Muscle layer of duodenum (tissue), 2 donors: ENCODE measurements around the gene ITGA2B.

ENCODE experiments used
- H3K27ac ChIP-seq: one replicate; pipeline ENCODE4 v1.7.0; 2013; ENCODE audit warnings: mild to moderate bottlenecking, low read length
- H3K27me3 ChIP-seq: one replicate; pipeline ENCODE4 v1.7.0; 2013; ENCODE audit warnings: low read depth, mild to moderate bottlenecking, control low read depth, low read length
- H3K36me3 ChIP-seq, 2 donors: one replicate each; pipeline ENCODE4 v1.7.0; 2013; ENCODE audit warnings: low read length in 2 of 2, control low read depth in 1 of 2, mild to moderate bottlenecking in 1 of 2; ENCODE audit not compliant: insufficient read depth in 2 of 2, control insufficient read depth in 1 of 2
- H3K4me1 ChIP-seq, 2 donors: one replicate each; pipeline ENCODE4 v1.7.0; 2013; ENCODE audit warnings: low read length in 2 of 2, mild to moderate bottlenecking in 2 of 2, control low read depth in 1 of 2, moderate library complexity in 1 of 2; ENCODE audit not compliant: insufficient read depth in 2 of 2, control insufficient read depth in 1 of 2
- H3K4me3 ChIP-seq, 2 donors: one replicate each; pipeline ENCODE4 v1.7.0; 2013; ENCODE audit warnings: low read length in 2 of 2, low read depth in 1 of 2, mild to moderate bottlenecking in 1 of 2
- H3K9me3 ChIP-seq, 2 donors: one replicate each; pipeline ENCODE4 v1.7.0; 2013; ENCODE audit warnings: low read length in 2 of 2, control low read depth in 1 of 2, mild to moderate bottlenecking in 1 of 2; ENCODE audit not compliant: control insufficient read depth in 1 of 2
- donor health status: healthy.

Gene ITGA2B

DNA sequence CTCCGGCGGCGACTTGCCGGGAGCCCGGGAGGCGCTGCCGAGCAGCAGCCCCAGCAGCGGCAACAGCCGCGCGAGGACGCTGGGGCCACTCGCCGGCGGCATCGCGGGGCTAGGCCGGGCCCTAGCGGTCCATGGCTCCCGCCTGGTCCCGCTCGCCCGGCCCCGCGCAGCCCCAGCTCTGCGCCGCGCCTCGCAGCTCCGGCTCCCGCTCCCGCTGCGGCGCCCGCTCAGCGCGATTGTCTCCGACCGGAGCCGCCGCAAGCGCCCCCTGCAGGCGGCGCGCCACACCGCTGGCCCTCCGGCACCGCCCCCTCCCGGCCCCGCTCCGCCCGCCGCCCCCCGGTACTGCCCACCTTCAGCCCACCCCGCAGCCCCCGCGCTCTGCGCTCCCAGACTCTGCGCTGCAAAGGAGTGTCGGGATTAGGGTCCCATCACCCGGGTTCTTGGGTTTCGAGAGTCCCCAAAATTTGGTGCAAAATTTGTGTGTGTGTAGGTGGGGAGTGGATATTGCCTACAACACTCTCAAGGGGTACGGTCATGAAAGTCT lies 25.8 kb downstream of the ITGA2B start, which contains the start of gene FAM171A2:
FAM171A2 (minus strand) TSS at position 241 of the 547 bp plus-strand sequence; CDS start at position 102, 139 bp downstream.
- Histone ChIP-seq H3K36me3 (no peaks in the 10 kb centered on the region), H3K27ac (no peak within 1 kb of the TSS), H3K4me3 (peak within 1 kb of the TSS; percentile 42 to 68), H3K27me3 (peaks cover 11% of the 10 kb centered on the region), H3K4me1 (peaks cover 0 to 29% of the 10 kb centered on the region in 2 donors), H3K9me3 (no peaks in the 10 kb centered on the region)

DNA sequence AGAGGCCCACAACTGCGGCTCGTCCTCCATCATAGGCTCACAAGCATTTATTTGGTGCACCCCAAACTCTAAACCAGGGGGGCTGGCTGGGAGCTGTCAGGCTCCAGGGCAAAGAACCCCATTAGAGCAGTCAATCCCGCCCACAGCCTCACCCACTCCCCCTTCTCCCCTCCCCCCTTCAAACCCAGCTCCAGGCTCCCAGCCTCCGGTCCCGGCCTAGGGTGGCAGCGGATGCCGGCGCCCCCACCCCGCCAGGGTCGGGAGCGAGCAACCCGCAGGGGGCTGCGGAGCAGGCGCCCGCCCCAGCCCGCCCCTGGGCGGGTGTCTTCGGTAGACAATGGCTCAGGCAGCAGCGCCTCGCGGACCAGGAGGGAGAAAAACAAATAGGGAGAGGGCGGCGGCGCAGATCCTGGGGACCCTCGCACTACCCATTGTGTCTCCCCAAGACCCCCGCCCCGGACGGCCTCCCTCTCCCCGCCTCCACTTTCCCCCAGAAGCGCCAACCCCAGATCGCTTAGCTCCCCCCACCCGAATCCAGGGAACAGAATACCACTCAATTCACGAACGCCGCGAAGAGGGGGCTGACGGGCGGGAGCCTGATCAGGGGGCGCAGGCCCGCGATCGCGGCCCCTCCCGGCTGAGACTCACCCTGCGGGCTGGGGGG lies 26.4 kb downstream of the ITGA2B start:
- Histone ChIP-seq H3K4me1 (peaks cover 0 to 29% of the 10 kb centered on the region in 2 donors), H3K27ac (no peak overlapping the region), H3K36me3 (no peaks in the 10 kb centered on the region), H3K9me3 (no peaks in the 10 kb centered on the region), H3K4me3 (peak overlapping the region; percentile 42 to 68), H3K27me3 (peaks cover 11% of the 10 kb centered on the region)

DNA sequence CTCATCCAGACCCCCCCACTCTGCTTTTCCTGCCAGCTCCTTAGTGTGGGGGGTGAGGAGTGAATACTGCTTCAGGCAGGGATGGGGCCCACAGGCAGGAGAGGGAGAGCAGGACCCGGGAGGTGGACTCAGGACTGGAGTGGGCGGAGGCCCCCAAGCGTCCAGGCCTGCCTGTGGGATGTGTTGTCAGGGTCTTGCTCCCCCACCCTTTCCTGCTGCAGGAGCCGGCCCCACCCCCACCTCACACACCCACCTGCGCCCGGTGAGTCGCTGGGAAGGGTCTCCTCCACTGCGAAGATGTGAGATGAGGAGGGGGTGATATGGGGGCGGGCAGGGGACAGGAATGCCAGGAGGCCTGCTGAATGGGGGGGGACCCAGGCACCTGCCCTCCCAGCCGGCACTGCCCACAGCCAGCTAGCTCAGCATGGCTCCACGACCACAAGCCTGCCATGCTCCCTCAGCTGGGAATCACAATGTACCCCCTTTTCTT lies 26.9 kb downstream of the ITGA2B start:
- H3K36me3 ChIP-seq: no peaks in the 10 kb centered on the region
- no peaks in the 10 kb centered on the region for H3K9me3 ChIP-seq
- H3K4me1 ChIP-seq: peaks cover 0 to 29% of the 10 kb centered on the region in 2 donors
- H3K27me3 ChIP-seq: peaks cover 11% of the 10 kb centered on the region
- H3K4me3 ChIP-seq: peak overlapping the region; percentile 11 to 68
- H3K27ac ChIP-seq: no peak overlapping the region

DNA sequence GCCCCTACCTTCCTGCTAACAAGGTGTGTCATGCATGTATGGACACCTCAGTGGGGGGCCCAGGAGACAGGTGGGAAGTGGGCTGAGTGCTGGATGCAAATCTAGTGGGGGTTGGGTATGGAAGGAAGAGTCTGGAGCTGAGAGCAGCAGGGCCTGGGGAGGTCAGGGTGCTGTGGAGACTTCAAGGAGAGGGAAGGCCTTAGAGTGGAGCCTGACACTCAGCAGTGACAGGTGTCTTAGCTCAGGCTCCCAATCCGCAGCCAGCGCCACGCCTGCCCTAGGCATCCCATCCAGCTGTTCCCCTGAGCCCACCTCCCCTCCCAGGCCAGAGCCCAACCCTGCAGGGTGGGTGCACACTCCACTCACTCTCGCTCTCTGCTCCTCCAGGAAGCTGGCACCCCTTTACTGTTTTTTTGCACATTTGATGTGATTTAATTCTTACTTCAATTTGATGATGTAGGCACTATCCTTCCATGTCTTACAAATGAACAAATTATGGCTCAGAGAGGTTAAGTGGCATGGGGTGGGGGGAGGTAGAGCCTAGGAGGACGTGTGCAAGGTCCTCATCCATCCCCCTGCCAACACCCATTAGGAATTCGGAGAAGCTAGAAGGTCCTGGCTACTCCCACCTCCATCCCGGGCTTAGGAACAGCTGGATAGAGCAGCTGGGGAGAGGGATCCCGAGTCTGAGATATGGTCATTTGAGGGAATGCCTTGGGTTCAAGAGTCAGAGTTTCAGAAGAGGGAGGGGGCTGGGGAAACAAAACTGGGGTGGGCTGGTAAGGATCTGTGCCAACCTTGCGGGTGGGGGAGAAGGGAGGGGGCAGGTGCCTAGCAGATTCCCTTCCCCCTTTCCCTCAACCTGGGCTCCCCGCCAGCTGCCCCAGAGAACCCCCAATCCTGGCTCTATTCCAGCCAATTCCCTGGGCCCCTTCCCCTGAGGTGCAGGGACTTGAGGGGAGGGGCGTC lies 27.9 kb downstream of the ITGA2B start:
- no peak overlapping the region for H3K27ac ChIP-seq
- no peaks in the 10 kb centered on the region for H3K36me3 ChIP-seq
- no peaks in the 10 kb centered on the region for H3K9me3 ChIP-seq
- peaks cover 11% of the 10 kb centered on the region for H3K27me3 ChIP-seq
- no peak overlapping the region for H3K4me3 ChIP-seq
- H3K4me1 ChIP-seq: peaks cover 0 to 29% of the 10 kb centered on the region in 2 donors

DNA sequence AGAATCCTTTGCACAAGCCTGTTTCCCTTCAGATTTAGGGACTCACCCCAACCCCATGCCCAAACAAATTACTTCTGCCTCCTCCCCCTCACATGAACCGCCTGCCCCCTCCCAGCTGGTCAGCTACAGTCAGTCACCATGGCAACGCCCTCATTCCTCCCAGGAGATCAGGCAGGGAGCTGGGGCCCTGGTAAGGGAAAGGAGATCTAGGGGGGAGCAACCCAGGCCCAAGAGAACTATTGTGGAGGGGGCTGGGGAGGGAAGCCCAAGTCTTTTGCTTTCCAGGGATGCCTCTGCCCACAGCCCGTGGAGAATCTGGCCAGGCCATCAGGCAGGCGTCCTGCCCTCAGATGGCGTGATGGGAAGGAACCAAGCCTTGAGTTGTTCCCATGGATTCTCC lies 28.6 kb downstream of the ITGA2B start:
- H3K4me1 ChIP-seq: peaks cover 0 to 29% of the 10 kb centered on the region in 2 donors
- H3K4me3 ChIP-seq: no peak overlapping the region
- no peak overlapping the region for H3K27ac ChIP-seq

DNA sequence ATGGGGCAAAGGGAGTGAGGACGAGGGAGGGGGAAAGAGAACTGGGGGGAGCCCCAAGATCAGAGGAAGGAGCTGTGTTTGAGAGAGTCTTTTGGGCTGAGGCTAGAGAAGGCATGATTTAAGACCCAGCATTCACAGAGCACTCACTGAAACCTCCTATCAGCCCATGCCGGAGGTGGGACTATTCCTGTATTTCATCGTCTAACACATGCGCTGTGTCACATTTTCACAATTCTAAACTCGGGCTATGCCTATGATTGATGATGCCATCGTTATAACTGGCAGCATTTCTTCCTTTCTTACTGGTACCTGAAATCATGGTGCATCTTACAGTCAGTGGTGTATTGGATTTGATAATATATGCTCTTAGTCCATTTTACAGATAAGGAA lies 29.3 kb downstream of the ITGA2B start:
- no peak overlapping the region for H3K4me3 ChIP-seq
- peaks cover 0 to 29% of the 10 kb centered on the region in 2 donors for H3K4me1 ChIP-seq
- peaks cover 11% of the 10 kb centered on the region for H3K27me3 ChIP-seq
- no peak overlapping the region for H3K27ac ChIP-seq
- H3K36me3 ChIP-seq: no peaks in the 10 kb centered on the region
- no peaks in the 10 kb centered on the region for H3K9me3 ChIP-seq

More for the DNA sequence above, 28.6 kb downstream of the ITGA2B start:
- peaks cover 11% of the 10 kb centered on the region for H3K27me3 ChIP-seq
- H3K36me3 ChIP-seq: no peaks in the 10 kb centered on the region
- no peaks in the 10 kb centered on the region for H3K9me3 ChIP-seq

DNA sequence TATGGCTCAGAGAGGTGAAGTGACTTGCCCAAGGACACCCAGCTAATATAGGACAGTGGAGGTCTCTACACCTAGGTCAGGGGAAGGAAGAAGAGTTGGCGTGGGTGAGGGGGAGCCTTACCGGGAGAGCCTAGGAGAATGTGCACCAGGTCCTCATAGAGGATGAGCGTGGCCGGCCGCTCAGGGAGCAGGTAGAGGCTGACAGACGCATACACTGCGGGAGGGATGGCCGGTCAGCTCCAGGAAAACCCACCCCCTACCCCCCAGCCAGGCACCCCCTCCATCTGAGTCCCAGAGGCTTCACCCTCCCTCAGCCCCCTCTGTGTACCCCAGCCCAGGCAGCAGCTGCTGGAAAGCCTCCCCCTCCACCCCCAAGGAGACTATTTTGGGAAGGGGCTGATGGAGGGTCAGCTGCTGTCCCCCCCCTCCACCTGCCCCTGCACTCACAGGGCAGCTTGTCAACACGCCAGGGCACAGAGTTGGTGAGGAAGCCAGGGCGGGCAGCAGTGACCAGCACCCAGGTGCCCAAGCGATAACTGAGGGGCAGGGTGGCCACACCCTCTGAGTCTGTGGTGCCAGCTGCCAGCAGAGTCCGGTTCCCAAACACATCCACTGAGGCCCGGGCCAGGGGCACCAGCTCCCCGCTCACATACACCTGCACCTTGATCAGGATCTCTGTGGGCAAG lies 29.8 kb downstream of the ITGA2B start:
- Histone ChIP-seq H3K4me3 (no peak overlapping the region), H3K4me1 (peaks cover 0 to 29% of the 10 kb centered on the region in 2 donors), H3K27me3 (peaks cover 11% of the 10 kb centered on the region), H3K27ac (no peak overlapping the region), H3K36me3 (no peaks in the 10 kb centered on the region), H3K9me3 (no peaks in the 10 kb centered on the region)

DNA sequence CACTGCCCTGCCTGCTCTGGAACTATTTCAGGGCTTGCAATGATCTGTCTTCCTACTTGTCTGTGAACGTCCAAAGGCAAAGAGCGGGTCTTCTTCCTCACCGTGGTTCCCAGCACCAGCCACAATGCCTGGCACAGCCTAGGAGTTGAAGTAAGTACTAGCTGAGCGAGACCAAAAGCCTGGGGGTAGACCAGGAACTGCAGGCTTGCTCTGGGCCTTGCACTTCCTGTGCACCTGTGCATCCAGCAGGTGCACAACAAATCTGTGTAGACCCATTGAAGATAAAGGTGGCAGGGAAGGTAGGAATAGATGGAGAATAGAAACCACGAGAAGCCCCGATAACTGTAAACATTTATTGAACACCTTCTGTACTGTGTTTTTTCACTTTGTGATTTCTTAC lies 30.4 kb downstream of the ITGA2B start:
- no peak overlapping the region for H3K4me3 ChIP-seq
- no peaks in the 10 kb centered on the region for H3K36me3 ChIP-seq
- H3K27me3 ChIP-seq: peaks cover 11% of the 10 kb centered on the region
- no peak overlapping the region for H3K27ac ChIP-seq
- no peaks in the 10 kb centered on the region for H3K9me3 ChIP-seq
- peaks cover 0 to 27% of the 10 kb centered on the region in 2 donors for H3K4me1 ChIP-seq

DNA sequence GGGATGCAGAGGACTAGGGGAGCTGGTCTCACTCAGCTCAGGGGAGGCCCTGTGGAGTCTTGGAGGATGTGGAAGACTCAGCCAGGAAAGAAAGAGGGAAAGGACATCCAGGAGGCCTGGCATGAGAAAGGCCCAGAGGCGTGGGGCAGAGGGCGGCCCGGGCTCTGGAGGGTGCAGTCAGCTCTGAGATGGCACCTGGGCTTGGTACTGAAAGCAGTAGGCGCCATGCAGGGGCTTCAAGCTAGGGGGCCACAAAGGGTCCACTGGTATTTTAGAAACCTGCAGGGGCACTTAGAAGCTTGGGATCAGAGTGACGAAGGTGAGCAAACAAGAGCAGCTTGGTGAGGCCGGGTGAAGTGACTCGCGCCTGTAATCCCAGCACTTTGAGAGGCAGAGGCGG lies 31.4 kb downstream of the ITGA2B start:
- H3K4me3 ChIP-seq: no peak overlapping the region
- H3K36me3 ChIP-seq: no peaks in the 10 kb centered on the region
- no peaks in the 10 kb centered on the region for H3K9me3 ChIP-seq
- H3K4me1 ChIP-seq: peaks cover 0 to 20% of the 10 kb centered on the region in 2 donors
- H3K27ac ChIP-seq: no peak overlapping the region
- peaks cover 11% of the 10 kb centered on the region for H3K27me3 ChIP-seq

DNA sequence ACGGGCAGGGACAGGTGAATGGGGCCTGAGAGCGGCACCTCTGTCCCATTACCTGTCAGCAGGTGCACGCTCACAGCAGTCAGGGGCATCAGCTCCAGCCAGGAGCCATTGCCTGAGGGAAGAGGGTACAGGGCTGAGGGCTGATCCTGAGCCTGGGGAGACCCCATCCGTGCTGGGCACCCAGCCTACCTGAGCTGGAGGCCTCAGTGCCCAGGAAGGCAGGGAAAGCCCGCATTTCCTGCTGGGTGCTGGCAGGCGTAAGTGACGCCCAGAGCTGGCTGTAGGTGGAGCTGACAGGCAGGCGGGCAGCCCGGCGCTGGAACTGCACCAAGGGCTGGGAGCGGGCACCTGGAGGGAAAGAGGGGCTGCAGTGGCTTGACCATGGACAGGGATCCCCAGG lies 33.2 kb downstream of the ITGA2B start:
- H3K27me3 ChIP-seq: no peaks in the 10 kb centered on the region
- no peak overlapping the region for H3K27ac ChIP-seq
- no peak overlapping the region for H3K4me3 ChIP-seq
- peaks cover 8 to 18% of the 10 kb centered on the region in 2 donors for H3K36me3 ChIP-seq
- H3K4me1 ChIP-seq: peaks cover 0 to 6% of the 10 kb centered on the region in 2 donors
- no peaks in the 10 kb centered on the region for H3K9me3 ChIP-seq
